ENCODE data around the gene PRMT7.

The PRMT7 gene

DNA sequence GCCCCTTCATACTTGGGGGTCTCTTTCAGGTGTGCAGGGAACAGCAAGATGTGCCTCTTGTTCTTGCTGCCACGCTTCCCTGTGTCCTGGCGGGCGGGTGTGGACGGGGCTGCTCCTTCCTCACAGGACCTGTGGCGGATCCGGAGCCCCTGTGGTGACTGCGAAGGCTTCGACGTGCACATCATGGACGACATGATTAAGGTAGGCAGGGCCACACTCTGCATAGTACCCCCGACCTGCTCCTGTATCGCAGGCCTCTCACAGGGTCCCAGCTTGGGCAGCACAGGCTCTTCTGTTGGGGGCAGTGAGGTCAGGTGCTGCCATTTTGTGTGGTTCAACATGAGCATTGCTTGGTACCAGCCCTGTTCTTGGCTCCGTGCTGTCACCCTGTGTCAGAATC is 42.5 kb downstream of the PRMT7 start:
- no peak for DNase-seq (ENCODE audit: low spot score)
- CTCF ChIA-PET = interaction anchor here (1.0 kb wide), 1 partner anchor 25 kb away, joined by 3 read pairs; no protein-coding TSS in a partner anchor
- no peak overlapping the region for H3K27ac ChIP-seq
- TF ChIP-seq, protein P1, sequence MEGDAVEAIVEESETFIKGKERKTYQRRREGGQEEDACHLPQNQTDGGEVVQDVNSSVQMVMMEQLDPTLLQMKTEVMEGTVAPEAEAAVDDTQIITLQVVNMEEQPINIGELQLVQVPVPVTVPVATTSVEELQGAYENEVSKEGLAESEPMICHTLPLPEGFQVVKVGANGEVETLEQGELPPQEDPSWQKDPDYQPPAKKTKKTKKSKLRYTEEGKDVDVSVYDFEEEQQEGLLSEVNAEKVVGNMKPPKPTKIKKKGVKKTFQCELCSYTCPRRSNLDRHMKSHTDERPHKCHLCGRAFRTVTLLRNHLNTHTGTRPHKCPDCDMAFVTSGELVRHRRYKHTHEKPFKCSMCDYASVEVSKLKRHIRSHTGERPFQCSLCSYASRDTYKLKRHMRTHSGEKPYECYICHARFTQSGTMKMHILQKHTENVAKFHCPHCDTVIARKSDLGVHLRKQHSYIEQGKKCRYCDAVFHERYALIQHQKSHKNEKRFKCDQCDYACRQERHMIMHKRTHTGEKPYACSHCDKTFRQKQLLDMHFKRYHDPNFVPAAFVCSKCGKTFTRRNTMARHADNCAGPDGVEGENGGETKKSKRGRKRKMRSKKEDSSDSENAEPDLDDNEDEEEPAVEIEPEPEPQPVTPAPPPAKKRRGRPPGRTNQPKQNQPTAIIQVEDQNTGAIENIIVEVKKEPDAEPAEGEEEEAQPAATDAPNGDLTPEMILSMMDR (conservative IDR thresholded peaks at IDR 0.05; ENCODE audit: low read depth) = no peak
- POLR2A ChIA-PET (ENCODE audit: low non-redundant PET) = no interaction called here

- TF ChIP-seq, protein P1 (conservative IDR thresholded peaks at IDR 0.05; ENCODE audit: low read depth) = no peak
- POLR2A ChIA-PET (ENCODE audit: low non-redundant PET) = no interaction called here
- H3K27ac ChIP-seq = no peak overlapping the region
- CTCF ChIA-PET = interaction anchor here (0.6 kb wide), 1 partner anchor 14 kb away, joined by 3 read pairs; no protein-coding TSS in a partner anchor
- no peak for DNase-seq (ENCODE audit: low spot score)
These were observed 44.0 kb downstream of the PRMT7 start for GRCh38 chr16:68354816-68355215.

GRCh38 chr16:68355447-68356248 is 44.8 kb downstream of the PRMT7 start:
- ChIA-PET CTCF (interaction anchor here (0.6 to 0.8 kb wide), 4 partner anchors 14 to 1124 kb away, joined by 3 to 5 read pairs (median 4); no protein-coding TSS in a partner anchor), POLR2A (ENCODE audit: low non-redundant PET) (interaction anchor here (0.5 kb wide), 1 partner anchor 102 kb away, joined by 4 read pairs; no protein-coding TSS in a partner anchor)
- no peak for DNase-seq (ENCODE audit: low spot score)
- TF ChIP-seq, protein P1 (conservative IDR thresholded peaks at IDR 0.05; ENCODE audit: low read depth) = no peak
- no peak overlapping the region for H3K27ac ChIP-seq

- ChIA-PET CTCF (no interaction called here), POLR2A (ENCODE audit: low non-redundant PET) (interaction anchor here (0.5 kb wide), 1 partner anchor 101 kb away, joined by 4 read pairs; no protein-coding TSS in a partner anchor)
- DNase-seq (ENCODE audit: low spot score) = no peak
- TF ChIP-seq, protein P1 (conservative IDR thresholded peaks at IDR 0.05; ENCODE audit: low read depth) = no peak
- H3K27ac ChIP-seq = 0 out of 2 replicates have a peak overlapping the region, but pooled peaks have one; percentile 16
These were observed 45.6 kb downstream of the PRMT7 start for GRCh38 chr16:68356249-68356918.

DNA sequence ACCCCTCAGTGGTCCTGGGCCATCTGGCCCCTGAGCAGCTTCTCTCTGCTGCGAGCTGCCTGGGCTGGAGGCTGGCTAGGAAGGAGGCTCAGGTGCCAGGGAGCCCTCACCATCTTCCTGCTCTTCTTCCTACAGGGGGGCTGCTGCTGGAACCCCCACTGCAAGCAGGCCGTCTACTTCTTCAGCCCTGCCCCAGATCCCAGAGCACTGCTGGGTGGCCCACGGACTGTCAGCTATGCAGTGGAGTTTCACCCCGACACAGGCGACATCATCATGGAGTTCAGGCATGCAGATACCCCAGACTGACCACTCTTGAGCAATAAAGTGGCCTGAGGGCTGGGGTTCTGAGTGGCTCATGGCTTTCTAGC is 46.1 kb downstream of the PRMT7 start:
- CTCF ChIA-PET = no interaction called here
- TF ChIP-seq, protein P1 (conservative IDR thresholded peaks at IDR 0.05; ENCODE audit: low read depth) = no peak
- POLR2A ChIA-PET (ENCODE audit: low non-redundant PET) = no interaction called here
- H3K27ac ChIP-seq = 0 out of 2 replicates have a peak overlapping the region, but pooled peaks have one; percentile 16
- no peak for DNase-seq (ENCODE audit: low spot score)

DNA sequence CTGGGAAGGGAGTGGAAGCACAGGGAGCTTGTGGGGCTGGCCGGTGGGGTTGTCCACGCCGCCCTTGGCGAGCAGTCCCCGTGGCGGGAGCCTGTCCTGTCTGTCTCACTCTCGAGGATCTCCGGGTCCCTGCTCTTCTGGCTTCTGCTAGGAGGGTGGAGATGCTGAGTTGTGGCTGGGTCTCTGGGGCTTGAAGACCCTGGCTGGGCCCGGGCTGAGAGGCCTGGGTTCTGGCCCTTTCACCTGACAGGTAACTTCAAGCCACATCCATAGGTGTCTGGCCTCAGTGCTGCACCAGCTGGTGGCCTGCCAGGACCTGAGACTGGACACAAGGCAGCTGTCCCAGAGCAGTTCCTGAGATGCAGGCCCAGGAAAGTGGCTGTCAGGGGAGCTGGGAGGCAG is 46.7 kb downstream of the PRMT7 start:
- TF ChIP-seq, protein P1 (conservative IDR thresholded peaks at IDR 0.05; ENCODE audit: low read depth) = no peak
- H3K27ac ChIP-seq = peak overlapping the region; percentile 16; the same call in 1 of the 2 replicates
- DNase-seq (ENCODE audit: low spot score) = no peak
- ChIA-PET CTCF (no interaction called here), POLR2A (ENCODE audit: low non-redundant PET) (no interaction called here)
